HT1080 (cell line): ENCODE measurements around the gene GNB1L. TPM values are rescaled to one million over a fixed set of nuclear protein-coding genes. Genes with fewer than 3 reads are reported as not detected.
A peak's percentile ranks its signal among the peaks of the same experiment; 100 is the strongest.
"Not testable (repeated sequence)": the region's sequence is repeated elsewhere in the genome, so short reads cannot be mapped to it uniquely, and the experiment has no call there.

Experiments
- DNase-seq: peaks from one replicate; pipeline ENCODE4 v3.0.0-alpha.2; 2015; ENCODE audit warnings: low read depth
- total RNA-seq: library from RNA; depleted of rRNA; stranded (reverse); fragments of >200 nt; shearing (Covaris generic); gene quantifications from 2 replicates; pipeline ENCODE4 v1.2.3, GENCODE V29; 2014

The GNB1L gene
- total RNA-seq, 1 experiment from 2014 or later: 10.5 TPM

GRCh38 chr22:19889951-19890350 is 35.3 kb upstream of the GNB1L start:
- DNase-seq: no peak

DNA sequence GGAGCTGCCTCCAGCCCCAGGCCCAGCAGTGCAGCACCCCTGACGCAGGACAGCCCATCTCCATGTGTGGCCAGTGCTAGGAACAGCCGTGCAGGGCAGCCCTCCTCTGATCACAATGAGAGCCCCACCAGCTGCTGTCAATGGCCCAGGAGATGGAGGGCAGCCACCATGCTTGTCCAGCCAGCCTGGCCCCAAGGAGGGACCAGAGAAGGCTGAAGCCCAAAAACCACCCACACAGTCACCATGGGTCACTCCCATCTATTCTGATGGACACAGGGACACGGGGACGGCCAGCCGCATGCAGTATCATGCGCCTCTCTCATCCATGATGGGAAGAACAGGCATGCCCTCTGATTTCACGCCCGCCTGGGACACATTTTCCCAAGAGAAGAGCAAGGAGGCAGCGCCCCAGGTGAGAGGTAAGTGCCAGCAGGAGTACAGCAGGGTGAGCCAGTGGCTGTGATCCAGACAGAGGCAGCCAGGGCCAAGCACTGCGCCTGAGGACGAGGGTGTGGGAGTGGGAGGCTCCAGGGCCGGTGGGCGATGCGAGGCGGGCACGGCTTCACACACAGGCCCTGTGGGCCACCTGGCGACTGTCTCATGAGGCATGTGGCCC is 33.6 kb upstream of the GNB1L start:
- DNase-seq: no peak

DNA sequence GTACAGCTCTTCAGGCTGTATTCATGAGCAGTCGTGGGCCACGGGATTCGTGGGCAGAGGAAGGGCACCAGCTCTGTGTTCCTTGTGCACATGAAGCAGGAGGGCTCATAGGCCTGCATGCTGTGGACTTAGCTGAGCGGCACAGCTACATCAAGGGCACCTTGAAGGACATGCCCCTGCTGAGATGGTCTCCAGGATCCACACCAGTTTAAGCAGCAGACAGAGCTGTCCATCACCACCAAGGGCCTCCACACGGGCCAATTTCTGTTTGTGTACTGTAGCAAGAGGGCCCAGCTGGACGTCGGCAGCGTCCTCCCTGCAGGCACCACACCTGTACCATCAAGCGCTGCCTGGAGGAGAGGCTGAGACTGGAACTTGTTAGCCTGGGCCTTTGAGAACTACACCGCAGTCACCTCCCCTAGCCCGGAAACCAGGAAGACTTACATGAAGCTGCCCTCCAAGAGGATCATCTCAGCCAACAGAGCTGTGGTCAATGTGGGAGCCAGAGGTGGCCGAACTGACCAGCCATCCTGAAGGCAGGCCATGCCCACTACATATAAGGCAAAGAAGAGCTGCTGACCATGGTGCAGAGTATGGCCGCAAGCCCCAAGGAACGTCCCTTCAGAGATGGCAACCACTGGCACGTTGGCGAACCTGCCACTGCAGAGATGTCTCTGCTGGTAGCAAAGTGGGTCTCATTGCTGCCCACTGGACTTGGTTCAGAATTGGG is 32.7 kb upstream of the GNB1L start:
- no peak for DNase-seq

- DNase-seq: peak; percentile 33
Observed at GRCh38 chr22:19886605-19887255, 32.1 kb upstream of the GNB1L start.

DNA sequence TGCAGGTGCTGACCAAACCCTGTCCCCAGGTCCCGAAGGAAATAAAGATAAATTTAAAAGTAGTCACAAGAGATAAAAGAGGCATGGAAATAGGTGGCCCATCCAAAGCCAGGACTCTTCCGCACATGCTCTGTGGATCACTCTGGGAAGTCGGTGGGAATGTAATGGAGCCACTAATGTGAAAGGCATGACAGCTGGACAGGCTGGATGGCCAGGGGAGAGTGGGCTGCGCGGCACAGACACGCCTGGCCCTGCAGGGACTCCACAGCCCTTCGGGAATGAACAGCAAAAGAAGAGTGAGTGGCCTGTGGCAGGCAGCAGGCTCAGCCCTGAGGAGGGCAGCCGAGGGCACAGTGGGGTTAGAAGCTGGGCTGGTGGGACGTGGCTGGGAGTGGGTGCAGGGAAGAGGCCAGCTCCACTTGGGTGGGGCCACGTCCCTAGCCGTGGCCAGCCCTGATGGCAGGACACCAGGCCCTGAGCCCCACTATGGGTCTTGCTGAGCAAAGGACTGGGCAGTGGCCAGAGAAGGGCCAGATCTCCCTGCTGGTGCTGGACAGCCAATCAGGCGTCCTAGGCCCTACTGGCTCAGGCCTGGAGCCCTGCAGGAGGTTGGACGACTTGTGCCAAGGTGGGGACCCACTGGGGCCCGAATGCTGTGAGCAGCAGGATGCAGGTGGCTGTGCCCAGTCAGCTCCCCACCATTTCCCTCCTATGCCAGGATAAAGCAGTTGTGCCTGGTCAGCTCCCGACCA is 31.3 kb upstream of the GNB1L start:
- no peak for DNase-seq

DNA sequence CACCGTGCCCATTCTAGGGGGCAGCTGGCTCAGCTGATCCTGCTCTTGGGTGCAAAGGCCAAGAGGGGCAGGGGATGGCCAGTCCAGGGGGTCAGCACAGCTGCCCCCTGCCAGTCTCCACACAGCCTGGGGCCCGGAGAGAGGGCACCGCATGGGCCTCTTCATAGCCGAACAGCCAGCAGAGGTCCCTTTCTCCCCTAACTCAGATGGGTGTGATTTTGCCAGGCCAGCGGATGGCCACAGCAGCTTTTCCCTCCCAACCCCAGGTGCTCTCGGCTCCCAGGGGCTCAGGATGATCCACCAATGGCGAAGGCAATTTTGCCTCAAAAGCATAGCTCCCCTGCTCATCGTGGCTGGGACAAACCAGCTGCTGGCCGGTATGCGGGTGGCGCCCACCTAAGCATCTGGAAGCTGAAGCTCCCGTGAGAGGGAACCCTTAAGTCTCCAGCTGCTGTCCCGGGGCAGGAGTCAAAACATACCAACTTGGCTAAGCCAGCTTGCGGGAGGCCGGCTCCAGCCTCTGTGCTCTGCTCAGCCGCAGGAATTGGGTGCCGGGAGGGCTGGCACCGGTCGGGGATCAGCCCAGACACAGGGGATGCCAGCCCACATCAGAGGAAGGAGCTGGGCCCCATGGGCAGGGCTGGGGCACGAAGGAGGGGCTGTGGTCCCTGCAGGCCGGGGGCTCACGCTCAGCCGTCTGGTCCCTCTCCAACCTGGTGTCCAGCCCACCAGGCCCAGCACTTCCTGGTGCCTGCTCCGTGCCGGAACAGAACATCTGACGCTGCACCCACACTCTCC is 30.5 kb upstream of the GNB1L start:
- DNase-seq: no peak

DNA sequence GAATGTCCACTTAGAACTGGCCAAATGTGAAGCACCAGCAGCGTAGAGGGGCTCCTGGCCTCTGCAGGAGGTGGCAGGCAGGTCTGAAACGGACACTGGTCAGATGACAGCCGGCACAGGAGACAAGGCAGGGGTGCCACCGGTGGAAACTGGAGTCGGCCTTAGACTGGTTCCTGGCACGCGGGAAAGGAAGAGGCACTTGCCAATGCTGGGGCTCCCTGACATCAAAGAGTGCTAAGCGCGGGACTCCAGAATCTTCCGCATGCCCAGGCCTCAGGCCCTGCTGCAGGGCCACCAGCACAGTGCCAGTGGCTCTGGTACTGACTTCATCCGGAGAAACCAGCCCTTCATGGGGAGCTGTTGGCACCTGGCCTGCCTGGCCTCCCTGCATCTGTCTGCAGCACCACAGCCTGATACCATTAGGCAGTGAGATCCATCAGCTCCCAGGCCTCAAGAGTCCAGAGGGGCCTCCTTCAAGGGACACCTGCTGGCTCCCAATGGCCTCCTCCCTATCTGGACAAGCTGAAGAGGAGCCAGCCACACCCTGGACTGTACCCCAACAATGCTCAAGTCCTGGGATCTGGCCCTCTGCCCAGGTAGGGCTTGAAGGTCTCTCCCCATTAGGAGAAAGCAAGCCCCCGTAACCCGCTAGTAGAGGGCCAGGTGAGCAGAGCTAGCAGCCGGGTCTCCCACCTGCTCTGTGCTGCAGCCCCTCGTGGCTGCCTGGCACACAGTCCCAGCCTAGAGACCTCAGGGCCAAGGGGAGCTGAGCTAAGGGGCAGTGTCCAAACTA is 29.7 kb upstream of the GNB1L start:
- no peak for DNase-seq

GRCh38 chr22:19883446-19883845 is 28.8 kb upstream of the GNB1L start:
- not testable (repeated sequence) for DNase-seq

DNA sequence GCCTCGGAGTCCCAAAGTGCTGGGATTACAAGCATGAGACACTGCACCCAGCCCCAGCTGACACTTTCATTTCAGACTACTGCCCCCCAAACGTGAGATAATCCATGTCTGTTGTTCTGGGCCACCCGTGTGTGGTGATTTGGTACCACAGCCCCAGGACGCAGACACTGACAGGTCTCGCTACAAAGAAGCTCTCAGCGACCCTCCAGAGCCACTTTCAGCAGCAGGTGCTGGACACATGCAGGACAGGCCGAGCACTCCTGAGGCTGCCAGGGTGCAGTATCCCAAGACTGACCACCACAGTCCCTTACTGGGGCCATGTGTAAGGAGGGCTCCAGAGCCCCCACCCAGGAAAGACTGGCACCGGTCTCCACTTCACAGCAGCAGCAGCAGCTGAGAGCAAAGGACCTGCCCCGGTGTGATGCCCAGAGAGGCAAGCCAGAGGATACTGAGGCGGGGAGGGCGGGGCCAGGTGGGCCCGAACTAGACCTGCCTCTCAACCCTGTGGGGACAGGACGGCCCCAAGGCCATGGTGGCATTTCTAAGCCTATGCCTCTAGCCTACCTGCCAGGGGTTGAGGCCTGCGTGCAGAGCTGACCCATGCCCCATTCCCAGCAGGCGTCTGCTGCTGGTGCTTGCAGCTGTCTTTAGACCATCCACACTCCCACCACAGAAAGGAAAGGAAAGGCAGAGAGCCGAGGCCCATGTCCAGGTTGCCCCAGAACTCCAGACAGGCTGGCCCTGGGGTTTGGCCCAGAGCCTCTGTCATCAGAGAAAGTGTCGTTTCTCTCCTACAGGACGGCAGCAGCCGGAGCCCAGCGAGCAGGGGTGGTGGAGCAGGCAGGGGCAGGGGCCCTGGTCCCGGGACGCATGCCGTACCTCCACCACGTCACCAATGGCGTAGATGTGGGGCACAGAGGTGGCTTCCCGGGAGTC is 28.0 kb upstream of the GNB1L start:
- DNase-seq: no peak

DNA sequence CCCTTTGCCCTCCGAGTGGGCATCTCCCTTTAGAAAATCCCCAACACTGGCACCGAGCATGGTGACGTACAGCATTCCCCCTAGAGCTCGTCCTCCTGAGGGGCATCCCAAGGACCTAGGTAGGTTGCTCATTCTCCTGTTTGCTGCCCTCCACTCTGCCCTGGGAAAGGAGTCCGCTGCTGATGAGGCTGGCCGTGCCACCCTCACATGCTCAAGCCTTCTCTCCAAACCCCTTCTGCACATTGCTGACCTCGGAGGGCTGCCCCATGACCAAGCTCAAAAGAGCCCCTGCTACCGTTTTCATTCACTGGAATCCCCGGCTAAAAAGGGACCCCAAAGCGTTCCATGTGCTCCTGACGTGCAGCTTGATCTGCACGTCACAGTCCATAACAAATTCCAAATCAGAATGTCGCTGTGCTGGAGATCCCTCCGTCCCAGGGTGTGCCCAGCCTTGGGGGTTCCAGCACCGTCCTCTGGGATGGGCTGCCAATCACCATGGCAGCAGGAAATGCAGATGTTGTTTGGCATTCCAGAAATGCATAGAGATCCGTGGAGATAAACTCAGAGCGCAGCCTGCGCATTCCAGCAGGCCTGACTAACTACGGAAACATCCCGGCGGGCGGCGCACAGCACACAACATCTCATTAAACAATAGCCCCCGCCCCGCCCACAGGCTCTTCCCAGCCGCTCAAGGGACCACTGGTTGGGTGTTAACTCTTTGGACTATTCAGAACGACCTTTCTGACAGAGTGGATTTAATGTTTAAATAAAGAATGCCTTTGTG is 26.3 kb upstream of the GNB1L start:
- peak; percentile 99 for DNase-seq

GRCh38 chr22:19879992-19880785 is 25.5 kb upstream of the GNB1L start:
- DNase-seq: peak; percentile 23

DNA sequence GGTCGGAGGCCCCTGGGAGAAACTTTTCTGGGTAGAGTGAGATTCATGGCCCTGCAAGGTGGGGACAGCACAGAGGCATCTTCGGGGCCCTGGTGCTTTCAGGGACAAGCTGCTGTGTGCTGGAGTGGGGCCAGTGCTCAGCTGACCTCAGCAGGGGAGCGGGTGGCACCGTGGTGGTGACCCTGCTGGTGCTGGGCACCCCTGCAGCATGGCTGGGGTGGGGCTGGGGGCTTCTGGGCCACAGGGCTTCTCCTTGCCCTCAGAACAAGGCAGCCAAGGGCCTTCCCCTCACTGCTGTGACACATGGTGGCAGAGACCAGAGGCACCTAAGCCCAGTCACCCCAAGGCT is 24.9 kb upstream of the GNB1L start:
- no peak for DNase-seq

GRCh38 chr22:19879246-19879570 is 24.5 kb upstream of the GNB1L start:
- DNase-seq: no peak

- no peak for DNase-seq
Observed at GRCh38 chr22:19878461-19879245, 24.0 kb upstream of the GNB1L start.

GRCh38 chr22:19877626-19878339 is 23.1 kb upstream of the GNB1L start:
- DNase-seq: no peak

DNA sequence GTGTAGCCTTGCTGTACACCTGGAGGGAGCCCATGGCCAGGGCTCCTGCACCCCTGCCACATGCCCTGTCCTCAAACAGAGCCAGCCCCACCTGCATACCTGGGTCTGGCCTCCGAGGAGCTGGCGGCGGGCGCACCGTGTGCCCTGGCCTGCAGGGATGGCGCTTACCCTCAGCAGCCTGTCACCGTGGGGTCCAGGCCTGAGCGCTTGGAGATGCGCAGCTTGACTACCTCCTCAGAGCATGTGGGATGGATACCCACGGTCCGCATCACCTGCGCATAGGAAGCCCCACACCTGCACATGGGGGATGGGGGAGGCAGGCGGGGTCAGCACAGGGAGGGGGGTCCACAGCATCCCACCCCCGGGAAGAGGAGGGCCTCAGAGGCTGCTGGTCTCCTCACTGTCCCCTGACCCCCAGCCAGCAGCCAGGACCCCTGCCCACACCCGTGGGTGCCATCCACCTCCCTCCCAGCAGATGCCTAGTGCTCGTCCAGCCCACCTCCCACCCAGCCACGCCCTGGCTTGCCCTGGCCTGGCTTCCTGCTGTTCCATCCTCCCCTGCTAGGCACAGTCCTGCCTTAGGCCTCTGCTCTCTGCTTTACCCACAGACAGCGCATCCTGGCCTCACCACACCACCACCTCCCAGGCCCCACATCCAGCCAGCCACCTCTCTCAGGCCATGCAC is 22.4 kb upstream of the GNB1L start:
- DNase-seq: no peak
